ENCODE results near the gene MYL10. TPM values are rescaled to one million over a fixed set of nuclear protein-coding genes. Genes with fewer than 3 reads are reported as not detected.

Gene MYL10
- total and polyA plus RNA-seq, 2 of the 13 experiments (the other 11 are each of a cell fraction or from before 2014, with no cell fraction given), result not detected

- Histone ChIP-seq H3K4me1 (ENCODE audit: insufficient read depth, low read length) (no peaks in the 10 kb centered on the region), H4K20me1 (ENCODE audit: insufficient read depth, low read length) (no peaks in the 10 kb centered on the region), H3K9me3 (ENCODE audit: low read length) (peaks cover 18% of the 10 kb centered on the region), H3K36me3 (replicated peaks in 1 of 2; ENCODE audit: control insufficient read depth in 1 of 2, insufficient read depth in 2 of 2, low read length in 2 of 2) (no peaks in the 10 kb centered on the region), H3K4me3 (replicated peaks in 1 of 3; ENCODE audit: insufficient read depth in 1 of 3, low read depth in 2 of 3, low read length in 3 of 3) (no peak overlapping the region), H3K27ac (ENCODE audit: extremely low read length, insufficient read depth, low read length) (no peak overlapping the region), H3K79me2 (ENCODE audit: insufficient read depth, low read length) (no peaks in the 10 kb centered on the region), H3K4me2 (ENCODE audit: low read depth, low read length) (no peak overlapping the region), H2AFZ (ENCODE audit: low read length) (no peak overlapping the region), H3K27me3 (ENCODE audit: control insufficient read depth in 1 of 2, insufficient read depth in 2 of 2, low read length in 2 of 2) (no peaks in the 10 kb centered on the region), H3K9ac (ENCODE audit: insufficient read depth, low read depth, low read length) (no peak overlapping the region)
- TF ChIP-seq SRSF1 (optimal IDR thresholded peaks at IDR 0.05; ENCODE audit: low read depth, low read length) (no peak), NCOA5 (CRISPR knock-in tag; IDR thresholded peaks at IDR 0.05) (no peak), AHDC1 (CRISPR knock-in tag; IDR thresholded peaks at IDR 0.05; ENCODE audit: borderline replicate concordance) (no peak), NFE2 (CRISPR knock-in tag; IDR thresholded peaks at IDR 0.05) (no peak), ZNF772 (CRISPR knock-in tag; IDR thresholded peaks at IDR 0.05) (no peak), ZFP36 (IDR thresholded peaks at IDR 0.05; ENCODE audit: borderline replicate concordance, low read depth, low read length, partially characterized antibody) (no peak), HNRNPK (IDR thresholded peaks at IDR 0.05; ENCODE audit: low read depth, low read length, poor library complexity, severe bottlenecking) (no peak), PATZ1 (CRISPR knock-in tag; IDR thresholded peaks at IDR 0.05) (no peak), ZNF430 (CRISPR knock-in tag; IDR thresholded peaks at IDR 0.05) (no peak), ZNF598 (CRISPR knock-in tag; IDR thresholded peaks at IDR 0.05; ENCODE audit: borderline replicate concordance) (no peak), HMG20B (CRISPR knock-in tag; conservative IDR thresholded peaks at IDR 0.05) (no peak), CENPX (CRISPR knock-in tag; IDR thresholded peaks at IDR 0.05) (no peak)
- no peak for ATAC-seq
- BruUV-seq (replicated peaks), result no TSS peak
- 45% methylated on average over 2 of the region's 2 CpGs for WGBS (ENCODE audit: low lambda C conversion rate)
- in situ Hi-C loops (cut with HindIII; ENCODE audit: extremely low pct_ligation_motif_present, low pct_unique_long_range_greater_than_20kb), result no loop called here
- no peak for DNase-seq (ENCODE audit: low spot score)
- CTCF ChIA-PET (ENCODE audit: low intra/inter-chr PET ratio, low total read pairs), result no interaction called here
- POLR2A ChIA-PET, result no interaction called here
- no peak for FAIRE-seq
- intact Hi-C loops (cut with micrococcal nuclease; ENCODE audit: unreplicated experiment), result no loop called here
Measured at GRCh38 chr7:101572156-101572555, 56.9 kb downstream of the MYL10 start.

All from HepG2 (cell line).